Measurements from ENCODE around the gene CCDC33.

- TF ChIP-seq EZH2 (IDR thresholded peaks at IDR 0.05; ENCODE audit: insufficient read depth, poor library complexity, severe bottlenecking) = no peak
- TF ChIP-seq EZH2phosphoT487 (IDR thresholded peaks at IDR 0.05; ENCODE audit: insufficient read depth, low read depth) = no peak
Observed at GRCh38 chr15:74378848-74379247, 142.7 kb downstream of the CCDC33 start.
